Measurements from ENCODE around the gene IMPA2.

Gene IMPA2

GRCh38 chr18:12014086-12014485 is 32.8 kb downstream of the IMPA2 start:
- Mint-ChIP-seq H3K4me3 (peak overlapping the region in 1 of 3 experiments; percentile 53), H3K27me3 (ENCODE audit: low read depth) (peaks cover 11% of the 10 kb centered on the region), H3K27ac (peak overlapping the region; percentile 43 to 97 (median 91)), H3K4me1 (peaks cover 55% of the 10 kb centered on the region), H3K9me3 (no peaks in the 10 kb centered on the region), H3K36me3 (ENCODE audit: low read depth) (peaks cover 24% of the 10 kb centered on the region)
- no peak for TF ChIP-seq CTCF (IDR thresholded peaks at IDR 0.05; ENCODE audit: unreplicated experiment in 3 of 3)

DNA sequence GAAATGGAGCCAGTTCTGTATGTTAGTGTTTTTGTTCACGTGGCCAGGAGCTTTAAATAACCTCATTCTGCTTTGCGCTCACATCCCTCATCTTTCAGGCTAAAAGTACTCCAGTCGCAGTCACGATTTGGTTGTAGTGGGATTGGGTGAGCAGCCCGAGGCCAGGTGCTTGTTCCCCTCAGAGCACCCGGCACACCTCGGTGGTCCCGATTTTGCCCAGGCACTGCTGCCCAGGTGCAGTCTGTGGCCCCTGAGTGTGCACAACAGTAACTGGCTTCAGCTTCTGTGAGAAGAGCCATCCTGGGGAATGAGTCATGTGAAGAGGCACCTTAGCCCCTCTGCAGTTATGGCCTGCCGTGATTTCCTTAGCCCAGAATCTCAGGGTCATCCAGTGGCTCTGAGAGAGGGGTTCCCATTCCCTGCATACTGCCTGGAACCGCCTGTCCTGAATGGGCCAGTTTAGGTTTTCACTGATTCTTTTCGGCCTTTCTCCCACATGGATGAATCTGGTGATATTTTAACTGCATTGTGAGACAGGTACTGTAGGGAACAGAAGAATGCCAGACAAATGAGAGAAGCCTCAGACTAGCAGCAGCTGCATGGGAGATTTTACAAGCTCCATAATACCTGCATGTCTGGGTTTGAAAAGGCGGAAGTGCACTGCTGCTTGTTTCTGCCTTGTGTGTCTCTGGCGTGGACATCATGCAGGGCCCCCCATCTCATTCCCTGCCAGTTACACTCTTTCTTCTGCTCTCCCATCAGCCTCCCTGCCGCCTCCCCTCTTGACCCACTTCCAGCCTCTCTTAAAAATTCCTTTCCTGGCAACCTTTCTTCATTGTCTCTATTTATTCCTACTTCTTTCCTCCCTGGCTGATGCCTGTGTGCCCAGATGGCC is 33.5 kb downstream of the IMPA2 start:
- peaks cover 11% of the 10 kb centered on the region for H3K27me3 Mint-ChIP-seq (ENCODE audit: low read depth)
- H3K27ac Mint-ChIP-seq, result peak overlapping the region; percentile 43 to 97 (median 91)
- no peak for TF ChIP-seq CTCF (IDR thresholded peaks at IDR 0.05; ENCODE audit: unreplicated experiment in 3 of 3)
- H3K4me1 Mint-ChIP-seq, result peaks cover 55% of the 10 kb centered on the region
- peaks cover 19% of the 10 kb centered on the region for H3K36me3 Mint-ChIP-seq (ENCODE audit: low read depth)
- no peaks in the 10 kb centered on the region for H3K9me3 Mint-ChIP-seq
- H3K4me3 Mint-ChIP-seq, result peak overlapping the region in 2 of 3 experiments; percentile 13 to 53

DNA sequence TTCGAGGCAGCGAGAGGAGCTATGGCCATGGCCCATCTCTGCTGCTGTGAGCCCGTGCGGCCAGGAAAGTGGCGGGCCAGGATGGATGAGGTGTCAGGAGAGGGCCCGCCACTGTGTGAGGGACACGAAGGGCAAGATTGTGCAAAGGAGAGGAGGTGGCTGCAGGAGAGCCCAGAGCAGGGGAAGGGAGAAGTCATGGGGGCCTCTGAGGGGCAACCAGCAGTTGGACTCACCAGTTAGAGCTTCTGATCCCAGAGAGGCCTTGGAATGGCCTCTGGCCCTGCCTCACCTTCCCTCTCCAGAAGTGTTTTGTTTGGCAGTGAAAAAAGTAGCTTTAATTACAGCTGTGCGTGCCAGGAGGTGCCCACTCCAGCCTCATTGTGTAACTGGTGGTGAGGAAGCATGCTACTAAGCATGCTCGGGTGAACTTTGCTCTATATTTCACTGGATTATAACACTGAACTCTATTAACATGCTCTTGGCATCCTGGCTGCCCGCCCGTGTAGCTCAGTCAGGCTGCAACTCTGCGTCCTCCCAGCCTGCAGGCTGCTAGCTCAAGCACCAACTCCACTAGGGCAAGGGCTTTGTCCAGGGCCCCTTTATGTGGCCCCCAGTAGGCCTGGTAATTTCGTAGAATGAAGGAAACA is 34.2 kb downstream of the IMPA2 start:
- peaks cover 24% of the 10 kb centered on the region for H3K36me3 Mint-ChIP-seq (ENCODE audit: low read depth)
- peaks cover 11% of the 10 kb centered on the region for H3K27me3 Mint-ChIP-seq (ENCODE audit: low read depth)
- peaks cover 55% of the 10 kb centered on the region for H3K4me1 Mint-ChIP-seq
- H3K9me3 Mint-ChIP-seq, result no peaks in the 10 kb centered on the region
- H3K27ac Mint-ChIP-seq, result peak overlapping the region; percentile 43 to 97 (median 91)
- H3K4me3 Mint-ChIP-seq, result peak overlapping the region in 2 of 3 experiments; percentile 8 to 13
- TF ChIP-seq CTCF (IDR thresholded peaks at IDR 0.05; ENCODE audit: unreplicated experiment in 3 of 3), result no peak

DNA sequence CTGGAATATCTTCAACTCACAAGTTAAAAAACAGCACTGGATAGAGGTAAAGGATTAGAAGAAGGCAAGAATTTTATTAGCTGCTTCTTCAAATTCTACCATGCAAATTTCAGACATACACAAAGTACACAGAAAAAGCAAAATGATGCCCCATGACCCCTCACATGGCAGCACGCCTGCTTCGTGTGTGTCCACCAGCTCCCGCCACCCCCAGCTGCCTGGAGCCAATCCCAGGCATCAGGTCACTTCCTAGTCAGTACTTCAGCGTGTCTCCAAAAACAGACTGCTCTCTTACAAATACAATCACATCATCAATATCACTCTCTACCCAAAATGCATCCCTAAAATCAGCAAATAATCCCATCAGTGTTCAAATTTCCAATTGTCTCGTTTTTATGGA is 35.8 kb downstream of the IMPA2 start:
- H3K36me3 Mint-ChIP-seq (ENCODE audit: low read depth), result peaks cover 28% of the 10 kb centered on the region
- no peak overlapping the region for H3K4me3 Mint-ChIP-seq
- peaks cover 48% of the 10 kb centered on the region for H3K4me1 Mint-ChIP-seq
- H3K9me3 Mint-ChIP-seq, result no peaks in the 10 kb centered on the region
- no peak for TF ChIP-seq CTCF (IDR thresholded peaks at IDR 0.05; ENCODE audit: unreplicated experiment in 3 of 3)
- H3K27me3 Mint-ChIP-seq (ENCODE audit: low read depth), result peaks cover 11% of the 10 kb centered on the region
- peak overlapping the region in 2 of 3 experiments; percentile 49 to 70 for H3K27ac Mint-ChIP-seq

DNA sequence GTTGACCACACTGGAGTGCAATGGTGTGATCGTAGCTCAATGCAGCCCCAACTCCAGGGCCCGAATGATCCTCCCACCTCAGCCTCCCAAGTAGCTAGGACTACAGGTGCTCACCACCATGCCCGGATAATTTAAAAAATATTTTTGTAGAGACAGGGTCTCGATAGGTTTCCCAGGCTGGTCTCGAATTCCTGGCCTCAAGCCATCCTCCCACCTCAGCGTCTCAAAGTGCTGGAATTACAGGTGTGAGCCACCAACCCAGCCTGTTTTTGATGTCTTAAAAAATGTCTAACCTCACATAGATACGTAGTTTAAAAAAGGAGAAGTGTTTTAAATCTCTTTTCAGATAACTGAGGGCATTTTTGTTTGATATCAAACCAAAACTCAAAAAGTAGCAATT is 37.6 kb downstream of the IMPA2 start:
- Mint-ChIP-seq H3K9me3 (no peaks in the 10 kb centered on the region), H3K4me3 (no peak overlapping the region), H3K27me3 (ENCODE audit: low read depth) (peaks cover 5% of the 10 kb centered on the region), H3K4me1 (peaks cover 30% of the 10 kb centered on the region), H3K36me3 (ENCODE audit: low read depth) (peaks cover 32% of the 10 kb centered on the region), H3K27ac (no peak overlapping the region)
- TF ChIP-seq CTCF (IDR thresholded peaks at IDR 0.05; ENCODE audit: unreplicated experiment in 3 of 3), result no peak
